Heart left ventricle (tissue), 16 donors: ENCODE measurements around the gene SLC25A11. TPM values are rescaled to one million over a fixed set of nuclear protein-coding genes. Genes with fewer than 3 reads are reported as not detected.
A peak's percentile ranks its signal among the peaks of the same experiment; 100 is the strongest.

Experiments
- ATAC-seq, 4 donors: fragments of 200-7000 bp; cut with Tn5 transposase; one replicate each; pipeline ENCODE4 v1.9.1; 2020 to 2022; ENCODE audit warnings: moderate library complexity in 4 of 4, mild to moderate bottlenecking in 3 of 4, moderate number of reproducible peaks in 1 of 4
- DNase-seq, 5 donors: peaks; one replicate each; pipeline ENCODE4 v3.0.0-alpha.2; 2020
- H3K27ac ChIP-seq, 12 donors: fragments of 200-600 bp; sonication (generic) in 4 of 12; one replicate each; pipeline versions ENCODE4 v1.5.0 to v1.8.0; 2016 to 2022; ENCODE audit warnings: mild to moderate bottlenecking in 2 of 12
- H3K27me3 ChIP-seq, 9 donors: fragments of 200-600 bp; sonication (generic) in 2 of 9; one replicate each; pipeline versions ENCODE4 v1.5.1 to v1.8.0; 2016 to 2022; ENCODE audit warnings: mild to moderate bottlenecking in 3 of 9
- H3K36me3 ChIP-seq, 9 donors: fragments of 200-600 bp; sonication (generic) in 2 of 9; one replicate each; pipeline versions ENCODE4 v1.5.0 to v1.8.0; 2018 to 2022; ENCODE audit warnings: mild to moderate bottlenecking in 2 of 9
- H3K4me1 ChIP-seq, 12 donors: fragments of 200-600 bp; sonication (generic) in 4 of 12; one replicate each; pipeline versions ENCODE4 v1.5.0 to v1.8.0; 2016 to 2022; ENCODE audit warnings: mild to moderate bottlenecking in 3 of 12
- H3K4me3 ChIP-seq, 12 donors: fragments of 200-600 bp; sonication (generic) in 4 of 12; one replicate each; pipeline versions ENCODE4 v1.5.0 to v1.8.0; 2017 to 2022; ENCODE audit warnings: mild to moderate bottlenecking in 9 of 12, moderate library complexity in 4 of 12
- H3K9me3 ChIP-seq, 12 donors: fragments of 200-600 bp; sonication (generic) in 4 of 12; one replicate each; pipeline versions ENCODE4 v1.5.0 to v1.8.0; 2016 to 2022; ENCODE audit warnings: mild to moderate bottlenecking in 1 of 12
- POLR2A ChIP-seq, 2 donors: fragments of 450-650 bp; IDR thresholded peaks; one replicate each; pipeline ENCODE4 v1.6.1; 2017; ENCODE audit warnings: antibody characterized with exemption in 2 of 2, mild to moderate bottlenecking in 2 of 2, moderate library complexity in 2 of 2
- WGBS, 4 donors: extraction: QIAGEN DNeasy Blood & Tissue Kit in 2 of 4; methylation state at CpG; one replicate each; pipeline versions ENCODE4 v1.1.5 to v1.1.7; 2013 to 2018; 5-methylcytosine and 5-hydroxymethylcytosine counted together
- intact Hi-C, 10 donors: fragments of 100-400 bp; cut with DNase I; formaldehyde crosslinking; loops; one replicate each; pipeline versions ENCODE4 v1.11.1 to v1.14.2; 2022
- polyA plus RNA-seq, 2 donors: library from polyadenylated mRNA; stranded (reverse); fragments of 200-250 nt; gene quantifications; one replicate each; pipeline ENCODE4 v1.2.3, GENCODE V29; 2013
- total RNA-seq, 9 donors: library from RNA; depleted of rRNA in 2 of 9; stranded (reverse); fragments of >200 nt in 2 of 9; fragmentation: NEBNext Ultra II Directional in 3 of 9; extraction: Animal tissue kit (Norgen Biotek cat#: 25700) in 3 of 9; gene quantifications; one replicate each; pipeline versions ENCODE4 v1.1.0 to v1.2.4, GENCODE V29; 2016 to 2023
- TF ChIP-seq, protein P1 (sequence below), 12 donors: fragments of 200-600 bp; sonication (generic) in 4 of 12; IDR thresholded peaks; one replicate each; pipeline versions ENCODE4 v1.5.0 to v1.8.0; 2018 to 2022; ENCODE audit warnings: antibody characterized with exemption in 12 of 12, mild to moderate bottlenecking in 5 of 12
- donor health status: ischemic (EF 13 %, LVEDD 7.1; RV severe dilation, severe dysfunction).
- donor health status: healthy with polysubstance abuse.
- donor health status: DM: no; HTN: yes; CAD: no.
- donor health status: DM: no; HTN: no; CAD: no.
- donor health status: ischemic (EF 25% LVEDD 6.9; RV normal size, moderate dysfunction).
- donor health status: ischemic (EF 25% LVEDD 5.7; RV mildly dilated, moderate dysfunction).
- donor health status: healthy.
- donor health status: DM: yes; HTN: yes; CAD: no.
- donor health status: ischemic (EF 35%, LVEDD 5.7; RV mildly dilated, moderate dysfunction).
- donor health status: nonischemic (EF 11% LVEDD 7.7; RV severe dilation, severe dysfunction).
- donor health status: DM: yes; HTN: yes; CAD: no.
- donor health status: PGD.
- donor health status: ischemic (EF 29% LVEDD 5.4; RV normal size, mild dysfunction).
- donor health status: nonischemic (EF 23%, LVEDD 6.1; RV moderate dilation, normal function).

The SLC25A11 gene
- total and polyA plus RNA-seq, 11 donors = 136 to 282 (median 168) TPM

DNA sequence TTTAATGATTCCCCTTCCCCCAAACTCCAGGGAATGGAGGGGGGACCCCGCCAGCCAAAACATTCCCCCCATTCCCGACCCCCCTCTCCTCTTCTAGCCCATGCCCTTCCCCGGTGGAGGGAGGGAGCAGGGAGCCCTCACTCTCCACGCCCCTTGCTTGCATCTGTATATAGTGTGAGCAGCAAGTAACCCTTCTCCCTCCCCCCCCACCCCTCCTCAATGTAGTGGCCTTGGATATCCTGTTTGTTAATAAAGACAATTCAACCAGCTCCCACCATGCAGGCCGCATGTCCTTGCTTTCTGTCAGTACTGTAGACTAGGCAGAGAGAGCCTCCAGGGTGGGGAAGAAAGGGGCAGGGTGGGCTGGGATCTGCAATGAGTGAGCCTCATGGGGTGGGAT, 42.1 kb downstream of the SLC25A11 start:
- WGBS, 4 donors = 89 to 94% (median 91%) methylated on average over 5 of the region's 5 CpGs
- H3K9me3 ChIP-seq = no peaks in the 10 kb centered on the region
- no peak overlapping the region for H3K27ac ChIP-seq
- TF ChIP-seq, protein P1, sequence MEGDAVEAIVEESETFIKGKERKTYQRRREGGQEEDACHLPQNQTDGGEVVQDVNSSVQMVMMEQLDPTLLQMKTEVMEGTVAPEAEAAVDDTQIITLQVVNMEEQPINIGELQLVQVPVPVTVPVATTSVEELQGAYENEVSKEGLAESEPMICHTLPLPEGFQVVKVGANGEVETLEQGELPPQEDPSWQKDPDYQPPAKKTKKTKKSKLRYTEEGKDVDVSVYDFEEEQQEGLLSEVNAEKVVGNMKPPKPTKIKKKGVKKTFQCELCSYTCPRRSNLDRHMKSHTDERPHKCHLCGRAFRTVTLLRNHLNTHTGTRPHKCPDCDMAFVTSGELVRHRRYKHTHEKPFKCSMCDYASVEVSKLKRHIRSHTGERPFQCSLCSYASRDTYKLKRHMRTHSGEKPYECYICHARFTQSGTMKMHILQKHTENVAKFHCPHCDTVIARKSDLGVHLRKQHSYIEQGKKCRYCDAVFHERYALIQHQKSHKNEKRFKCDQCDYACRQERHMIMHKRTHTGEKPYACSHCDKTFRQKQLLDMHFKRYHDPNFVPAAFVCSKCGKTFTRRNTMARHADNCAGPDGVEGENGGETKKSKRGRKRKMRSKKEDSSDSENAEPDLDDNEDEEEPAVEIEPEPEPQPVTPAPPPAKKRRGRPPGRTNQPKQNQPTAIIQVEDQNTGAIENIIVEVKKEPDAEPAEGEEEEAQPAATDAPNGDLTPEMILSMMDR (IDR thresholded peaks at IDR 0.05) = no peak
- no peak for TF ChIP-seq POLR2A (IDR thresholded peaks at IDR 0.05)
- intact Hi-C loops = loop anchor here in 1 of 10 donors (10.0 kb wide), 1 partner anchor 333 kb away; the partner anchor contains the start of gene GGT6
- H3K27me3 ChIP-seq = peaks cover 0 to 32% (median 11%) of the 10 kb centered on the region in 9 donors
- no peak for ATAC-seq
- H3K36me3 ChIP-seq = peaks cover 0 to 48% (median 45%) of the 10 kb centered on the region in 9 donors
- H3K4me3 ChIP-seq = no peak overlapping the region
- peaks cover 0 to 35% (median 18%) of the 10 kb centered on the region in 12 donors for H3K4me1 ChIP-seq
- DNase-seq = peak in 1 of 5 donors; percentile 36

DNA sequence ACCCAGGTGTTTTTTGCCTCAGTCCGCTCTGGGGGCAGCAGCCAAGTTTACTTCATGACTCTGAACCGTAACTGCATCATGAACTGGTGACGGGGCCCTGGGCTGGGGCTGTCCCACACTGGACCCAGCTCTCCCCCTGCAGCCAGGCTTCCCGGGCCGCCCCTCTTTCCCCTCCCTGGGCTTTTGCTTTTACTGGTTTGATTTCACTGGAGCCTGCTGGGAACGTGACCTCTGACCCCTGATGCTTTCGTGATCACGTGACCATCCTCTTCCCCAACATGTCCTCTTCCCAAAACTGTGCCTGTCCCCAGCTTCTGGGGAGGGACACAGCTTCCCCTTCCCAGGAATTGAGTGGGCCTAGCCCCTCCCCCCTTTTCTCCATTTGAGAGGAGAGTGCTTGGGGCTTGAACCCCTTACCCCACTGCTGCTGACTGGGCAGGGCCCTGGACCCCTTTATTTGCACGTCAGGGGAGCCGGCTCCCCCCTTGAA, 42.6 kb downstream of the SLC25A11 start:
- DNase-seq (peak in 1 of 5 donors; percentile 30), ATAC-seq (no peak)
- Histone ChIP-seq H3K27me3 (peaks cover 0 to 32% (median 11%) of the 10 kb centered on the region in 9 donors), H3K27ac (no peak overlapping the region), H3K4me3 (no peak overlapping the region), H3K9me3 (no peaks in the 10 kb centered on the region), H3K36me3 (peaks cover 0 to 54% (median 50%) of the 10 kb centered on the region in 9 donors), H3K4me1 (peaks cover 0 to 32% (median 17%) of the 10 kb centered on the region in 12 donors)
- intact Hi-C loops = loop anchor here in 1 of 10 donors (10.0 kb wide), 1 partner anchor 332 kb away; the partner anchor contains the start of gene GGT6
- 79 to 88% (median 82%) methylated on average over 10 of the region's 10 CpGs for WGBS, 4 donors
- no peak for TF ChIP-seq POLR2A (IDR thresholded peaks at IDR 0.05)
- TF ChIP-seq, protein P1 (IDR thresholded peaks at IDR 0.05) = no peak

DNA sequence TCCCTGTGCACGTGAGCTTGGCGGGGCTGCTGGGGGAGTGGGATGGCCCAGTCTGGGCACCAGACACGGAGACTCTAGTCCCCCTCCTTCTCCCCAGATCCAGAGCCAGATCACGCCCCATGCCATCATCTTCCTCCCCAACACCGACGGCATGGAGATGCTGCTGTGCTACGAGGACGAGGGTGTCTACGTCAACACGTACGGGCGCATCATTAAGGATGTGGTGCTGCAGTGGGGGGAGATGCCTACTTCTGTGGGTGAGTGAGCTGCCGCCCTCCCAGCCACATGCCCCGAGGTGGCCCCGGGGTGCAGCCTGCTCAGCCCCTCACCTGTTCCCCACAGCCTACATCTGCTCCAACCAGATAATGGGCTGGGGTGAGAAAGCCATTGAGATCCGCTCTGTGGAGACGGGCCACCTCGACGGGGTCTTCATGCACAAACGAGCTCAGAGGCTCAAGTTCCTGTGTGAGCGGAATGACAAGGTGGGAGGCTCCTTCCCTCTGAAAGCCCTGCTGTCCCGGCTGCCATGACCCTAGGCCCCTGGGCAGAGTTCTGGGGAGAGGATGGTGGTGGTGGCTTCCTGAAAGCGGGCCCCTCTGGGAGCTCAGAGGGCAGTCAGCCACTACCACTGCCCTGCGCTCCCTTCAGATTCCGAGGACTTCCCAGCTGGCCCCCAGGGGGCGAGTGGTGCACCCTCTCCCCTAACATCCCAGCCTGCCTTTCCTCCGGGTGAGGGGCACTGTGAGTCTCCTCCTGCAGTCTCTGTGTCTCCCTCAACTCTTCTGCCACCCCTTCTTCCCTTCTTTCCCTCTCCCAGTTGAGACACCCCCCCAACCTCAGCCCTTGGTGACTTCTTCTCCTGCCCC, 43.3 kb downstream of the SLC25A11 start:
- Histone ChIP-seq H3K4me1 (peaks cover 0 to 26% (median 16%) of the 10 kb centered on the region in 12 donors), H3K27ac (no peak overlapping the region), H3K4me3 (no peak overlapping the region), H3K9me3 (no peaks in the 10 kb centered on the region), H3K36me3 (peaks cover under 1 to 60% (median 57%) of the 10 kb centered on the region in 9 donors), H3K27me3 (peaks cover 0 to 28% (median 11%) of the 10 kb centered on the region in 9 donors)
- intact Hi-C loops = loop anchor here in 1 of 10 donors (10.0 kb wide), 1 partner anchor 332 kb away; the partner anchor contains the start of gene GGT6
- peak in 1 of 5 donors; percentile 60 for DNase-seq
- no peak for ATAC-seq
- TF ChIP-seq, protein P1 (IDR thresholded peaks at IDR 0.05) = no peak
- no peak for TF ChIP-seq POLR2A (IDR thresholded peaks at IDR 0.05)
- 92 to 93% (median 92%) methylated on average over 23 to 27 of the region's 27 CpGs for WGBS, 4 donors
